A673 (cell line): ENCODE data around the gene HERPUD2. TPM values are rescaled to one million over a fixed set of nuclear protein-coding genes. Genes with fewer than 3 reads are reported as not detected.
"Not testable (repeated sequence)": the region's sequence is repeated elsewhere in the genome, so short reads cannot be mapped to it uniquely, and the experiment has no call there.

Experiments used
- BruUV-seq: library from RNA; stranded (reverse); fragments of 400-500 nt; replicated peaks from 2 replicates; lab custom pipeline; 2021; lab: Mats Ljungman, UMichigan
- CTCF ChIA-PET: fragments of 300-600 bp; sonication (Branson Sonifier 250); formaldehyde crosslinking; loops from one replicate; lab custom pipeline; 2022; ENCODE audit warnings: antibody characterized with exemption; lab: Charles Lee
- POLR2A ChIA-PET: fragments of 300-600 bp; sonication (Branson Sonifier 250); formaldehyde crosslinking; loops from one replicate; lab custom pipeline; 2022; ENCODE audit warnings: antibody characterized with exemption; ENCODE audit not compliant: low non-redundant PET; lab: Charles Lee
- DNase-seq: peaks from one replicate; pipeline ENCODE4 v3.0.0-alpha.2; 2015; ENCODE audit warnings: low spot score
- H3K27ac ChIP-seq: fragments of 200-600 bp; sonication (generic); 2 replicates; pipeline ENCODE4 v1.5.1; 2016; ENCODE audit warnings: mixed run types, low read depth, mild to moderate bottlenecking, mixed read lengths, antibody characterized with exemption, low read length; ENCODE audit not compliant: poor library complexity, severe bottlenecking
- H3K27me3 ChIP-seq: fragments of 200-600 bp; sonication (generic); replicated peaks from 2 replicates; pipeline ENCODE4 v1.6.1; 2017; ENCODE audit warnings: mixed run types, low read depth, mild to moderate bottlenecking, mixed read lengths, antibody characterized with exemption, low read length; ENCODE audit not compliant: insufficient read depth, poor library complexity
- H3K36me3 ChIP-seq: fragments of 200-600 bp; sonication (generic); 2 replicates; pipeline ENCODE4 v1.6.1; 2016; ENCODE audit warnings: mixed run types, mild to moderate bottlenecking, mixed read lengths, antibody characterized with exemption, low read length; ENCODE audit not compliant: insufficient read depth, poor library complexity, severe bottlenecking
- H3K4me1 ChIP-seq: fragments of 200-600 bp; sonication (generic); 2 replicates; pipeline ENCODE4 v1.6.1; 2017; ENCODE audit warnings: mixed run types, mild to moderate bottlenecking, mixed read lengths, antibody characterized with exemption, low read length; ENCODE audit not compliant: insufficient read depth, poor library complexity, severe bottlenecking
- H3K4me3 ChIP-seq: fragments of 200-600 bp; sonication (generic); 2 replicates; pipeline ENCODE4 v1.5.1; 2016; ENCODE audit warnings: low read depth, mixed run types, mild to moderate bottlenecking, mixed read lengths, low read length; ENCODE audit not compliant: poor library complexity, severe bottlenecking
- H3K9me3 ChIP-seq: fragments of 200-600 bp; sonication (generic); 2 replicates; pipeline ENCODE4 v1.6.1; 2016; ENCODE audit warnings: mixed run types, low read depth, mild to moderate bottlenecking, mixed read lengths, antibody characterized with exemption, low read length; ENCODE audit not compliant: poor library complexity, severe bottlenecking
- CTCF ChIP-seq: fragments of 300-800, 200-600 bp; sonication (generic); conservative IDR thresholded peaks from 2 replicates; pipeline ENCODE4 v1.5.1; 2017; ENCODE audit warnings: low read depth, mild to moderate bottlenecking, antibody characterized with exemption, low read length, moderate library complexity, mixed read lengths
- EZH2 ChIP-seq: fragments of 200-600 bp; sonication (generic); IDR thresholded peaks from 2 replicates; pipeline ENCODE4 v1.6.1; 2017; ENCODE audit warnings: borderline replicate concordance, low read depth, mild to moderate bottlenecking, mixed read lengths, antibody characterized with exemption, low read length; ENCODE audit not compliant: poor library complexity, severe bottlenecking
- intact Hi-C: fragments of 100-400 bp; cut with micrococcal nuclease; formaldehyde crosslinking; loops from one replicate; pipeline ENCODE4 v1.10.0; 2022; ENCODE audit not compliant: unreplicated experiment
- total RNA-seq: library from RNA; stranded (reverse); gene quantifications from 2 replicates; pipeline ENCODE4 v1.2.3, GENCODE V29; 2021

The HERPUD2 gene
- total RNA-seq, 1 experiment from 2014 or later, result 23.3 TPM

GRCh38 chr7:35588647-35589046 is 106.3 kb downstream of the HERPUD2 start:
- intact Hi-C loops, result no loop called here
- no peaks in the 10 kb centered on the region for H3K4me1 ChIP-seq
- BruUV-seq, result no TSS peak
- H3K27me3 ChIP-seq, result no peaks in the 10 kb centered on the region
- ChIA-PET POLR2A (interaction anchor here (0.7 kb wide), 1 partner anchor 11 kb away, joined by 11 read pairs; no protein-coding TSS in a partner anchor), CTCF (no interaction called here)
- no peak for DNase-seq
- TF ChIP-seq CTCF (no peak), EZH2 (no peak)
- no peaks in the 10 kb centered on the region for H3K36me3 ChIP-seq
- H3K27ac ChIP-seq, result no peak overlapping the region
- H3K4me3 ChIP-seq, result no peak overlapping the region
- H3K9me3 ChIP-seq, result no peaks in the 10 kb centered on the region

- Histone ChIP-seq H3K27ac (no peak overlapping the region), H3K4me1 (peaks cover 4% of the 10 kb centered on the region), H3K9me3 (no peaks in the 10 kb centered on the region), H3K4me3 (no peak overlapping the region), H3K36me3 (no peaks in the 10 kb centered on the region), H3K27me3 (no peaks in the 10 kb centered on the region)
- ChIA-PET POLR2A (no interaction called here), CTCF (no interaction called here)
- intact Hi-C loops, result no loop called here
- no peak for TF ChIP-seq CTCF
- TF ChIP-seq EZH2, result no peak
- BruUV-seq, result no TSS peak
- DNase-seq, result no peak
These were observed 109.9 kb downstream of the HERPUD2 start for GRCh38 chr7:35584990-35585389.

- POLR2A ChIA-PET, result not testable (repeated sequence)
These were observed 110.4 kb downstream of the HERPUD2 start for GRCh38 chr7:35584533-35584932.

More at GRCh38 chr7:35584533-35584932, 110.4 kb downstream of the HERPUD2 start:
- H3K9me3 ChIP-seq, H3K4me1 ChIP-seq, H3K36me3 ChIP-seq, H3K27ac ChIP-seq, DNase-seq, CTCF ChIA-PET, H3K4me3 ChIP-seq, BruUV-seq, H3K27me3 ChIP-seq, intact Hi-C loops: not testable (repeated sequence)

Other genes with a start within 250 kb of the HERPUD2 start
- gene SEPTIN7, start 105.9 kb upstream of the HERPUD2 start, total RNA-seq, result 295 TPM in 2 replicates